ENCODE measurements around the gene P3H2. TPM values are rescaled to one million over a fixed set of nuclear protein-coding genes. Genes with fewer than 3 reads are reported as not detected.

Gene P3H2
- total RNA-seq, 3 donors from 2014 or later: 16.1 to 51.1 (median 44.1) TPM

DNA sequence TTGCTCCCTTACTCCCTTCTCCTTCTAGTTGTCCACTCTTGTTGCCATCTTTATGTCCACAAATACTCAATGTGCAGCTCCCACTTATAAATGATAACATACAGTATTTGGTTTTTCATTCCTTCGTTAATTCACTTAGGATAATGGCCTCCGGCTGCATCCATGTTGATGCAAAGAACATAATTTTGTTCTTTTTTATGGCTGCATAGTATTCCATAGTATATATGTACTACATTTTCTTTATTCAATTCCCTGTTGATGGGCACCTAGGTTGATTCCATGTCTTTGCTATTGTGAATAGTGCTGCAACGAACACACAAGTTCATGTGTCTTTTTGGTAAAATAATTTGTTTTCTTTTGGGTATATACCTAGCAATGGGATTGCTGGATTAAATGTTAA is 21.3 kb upstream of the P3H2 start:
- H3K9me3 ChIP-seq: no peaks in the 10 kb centered on the region
- ATAC-seq (no peak), DNase-seq (no peak)
- no peak for TF ChIP-seq CTCF (IDR thresholded peaks at IDR 0.05)
- no peaks in the 10 kb centered on the region for H3K36me3 ChIP-seq (ENCODE audit: low read depth)
- intact Hi-C loops (cut with DNase I, micrococcal nuclease): no loop called here
- H3K4me1 ChIP-seq (ENCODE audit: low read depth): no peaks in the 10 kb centered on the region
- H3K4me3 ChIP-seq: no peak overlapping the region

DNA sequence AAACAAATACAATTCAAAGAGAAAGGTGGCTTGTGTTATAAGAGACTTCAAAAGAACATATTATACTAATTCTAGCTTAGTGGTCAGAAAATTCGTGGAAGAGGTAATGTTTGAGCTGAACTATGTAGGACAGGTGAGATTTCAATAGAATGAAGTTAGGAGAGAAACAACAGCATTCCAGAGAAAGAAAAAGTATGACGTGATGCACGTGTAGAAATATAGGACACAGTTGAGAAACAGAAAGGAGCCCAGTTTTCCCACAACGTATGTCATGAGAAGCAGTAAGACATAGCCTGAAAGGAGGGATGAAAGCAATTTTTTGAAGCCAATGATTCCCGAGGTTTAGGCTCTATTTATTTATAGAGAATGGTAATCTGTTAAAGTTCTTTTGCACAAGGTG is 18.7 kb upstream of the P3H2 start:
- Histone ChIP-seq H3K36me3 (ENCODE audit: low read depth) (no peaks in the 10 kb centered on the region), H3K4me1 (ENCODE audit: low read depth) (no peaks in the 10 kb centered on the region), H3K9me3 (no peaks in the 10 kb centered on the region), H3K4me3 (no peak overlapping the region)
- intact Hi-C loops (cut with DNase I, micrococcal nuclease): no loop called here
- TF ChIP-seq CTCF (IDR thresholded peaks at IDR 0.05): no peak
- no peak for DNase-seq
- no peak for ATAC-seq

- intact Hi-C loops (cut with DNase I, micrococcal nuclease): no loop called here
- no peaks in the 10 kb centered on the region for H3K36me3 ChIP-seq (ENCODE audit: low read depth)
- ATAC-seq (no peak), DNase-seq (no peak)
- no peaks in the 10 kb centered on the region for H3K4me1 ChIP-seq (ENCODE audit: low read depth)
- no peak for TF ChIP-seq CTCF (IDR thresholded peaks at IDR 0.05)
- no peaks in the 10 kb centered on the region for H3K9me3 ChIP-seq
- no peak overlapping the region for H3K4me3 ChIP-seq
Observed at GRCh38 chr3:190132371-190132770, 11.7 kb upstream of the P3H2 start.

DNA sequence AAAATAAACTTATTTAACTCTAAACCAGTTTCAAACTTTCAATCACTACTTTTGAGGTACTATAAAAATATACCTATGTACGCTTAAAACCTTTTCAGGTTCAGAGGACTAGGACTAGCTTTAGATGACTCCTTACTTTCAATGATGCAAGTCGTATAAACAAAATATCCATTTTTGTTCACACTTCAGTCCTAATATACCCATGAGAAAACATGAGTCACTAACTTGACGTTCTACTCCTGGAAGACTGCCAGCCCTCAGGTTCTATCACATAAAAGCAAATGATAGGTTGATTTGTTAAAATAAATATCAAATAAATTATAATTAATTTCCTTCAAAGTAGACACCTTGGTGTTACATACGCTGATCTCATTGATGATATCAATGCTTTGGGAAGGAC is 10.6 kb upstream of the P3H2 start:
- H3K4me1 ChIP-seq (ENCODE audit: low read depth): no peaks in the 10 kb centered on the region
- intact Hi-C loops (cut with DNase I, micrococcal nuclease): no loop called here
- DNase-seq: no peak
- no peak for ATAC-seq
- no peak for TF ChIP-seq CTCF (IDR thresholded peaks at IDR 0.05)
- no peak overlapping the region for H3K4me3 ChIP-seq
- H3K9me3 ChIP-seq: no peaks in the 10 kb centered on the region
- H3K36me3 ChIP-seq (ENCODE audit: low read depth): no peaks in the 10 kb centered on the region

DNA sequence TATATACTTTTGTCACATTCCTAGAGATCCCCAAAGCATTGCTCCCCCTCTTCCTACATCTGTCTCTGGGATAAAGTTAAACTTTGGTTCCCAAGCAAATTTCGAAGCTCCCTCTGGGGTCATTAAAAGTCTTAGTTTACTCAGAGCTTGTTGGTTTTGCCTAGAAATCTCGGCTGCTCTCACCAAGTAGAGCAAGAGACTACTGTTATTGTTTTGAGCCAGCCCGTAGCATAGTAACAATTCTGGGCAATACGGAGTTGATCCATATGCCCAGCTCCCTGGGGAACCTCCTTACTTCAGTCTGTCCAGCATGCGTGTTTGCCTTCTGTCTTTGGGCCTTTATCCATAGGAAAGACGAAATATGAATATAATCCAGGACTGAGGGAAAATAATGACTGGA is 10.0 kb upstream of the P3H2 start:
- intact Hi-C loops (cut with DNase I, micrococcal nuclease): no loop called here
- no peak for ATAC-seq
- no peaks in the 10 kb centered on the region for H3K9me3 ChIP-seq
- no peak for TF ChIP-seq CTCF (IDR thresholded peaks at IDR 0.05)
- H3K4me3 ChIP-seq: no peak overlapping the region
- no peak for DNase-seq
- H3K4me1 ChIP-seq (ENCODE audit: low read depth): no peaks in the 10 kb centered on the region
- H3K36me3 ChIP-seq (ENCODE audit: low read depth): no peaks in the 10 kb centered on the region

DNA sequence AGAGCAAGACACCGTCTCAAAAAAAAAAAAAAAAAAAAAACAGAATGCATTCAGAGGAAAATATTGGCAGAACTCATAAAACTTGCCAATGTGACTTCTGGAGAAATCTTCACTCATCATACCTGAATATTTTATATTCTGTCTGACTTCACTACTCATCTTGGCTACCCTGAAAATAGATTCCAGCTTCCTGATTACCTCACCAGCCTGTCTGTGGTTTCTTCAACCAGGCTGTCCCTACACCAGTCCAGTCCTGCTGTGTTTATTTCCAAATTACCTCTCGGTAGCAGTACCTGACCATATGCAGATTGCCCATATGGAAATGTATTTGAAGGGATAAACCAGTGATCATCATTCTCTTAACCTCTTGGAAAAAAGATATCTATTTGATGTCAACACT is 9.3 kb upstream of the P3H2 start:
- no peak for TF ChIP-seq CTCF (IDR thresholded peaks at IDR 0.05)
- H3K36me3 ChIP-seq (ENCODE audit: low read depth): no peaks in the 10 kb centered on the region
- H3K4me1 ChIP-seq (ENCODE audit: low read depth): peaks cover 6% of the 10 kb centered on the region
- H3K9me3 ChIP-seq: no peaks in the 10 kb centered on the region
- intact Hi-C loops (cut with DNase I, micrococcal nuclease): no loop called here
- ATAC-seq (no peak), DNase-seq (no peak)
- no peak overlapping the region for H3K4me3 ChIP-seq
